HEK293 (cell line): ENCODE measurements around the gene AFF1.

Experiments
- CTCF ChIP-seq: fragments of 450-650 bp; formaldehyde crosslinking; IDR thresholded peaks from 2 replicates; pipeline ENCODE4 v1.5.1; 2016; ENCODE audit warnings: missing biosample characterization, missing genetic modification characterization
- FEZF1 ChIP-seq: fragments of 450-650 bp; formaldehyde crosslinking; IDR thresholded peaks from 2 replicates; pipeline ENCODE4 v1.5.1; 2016; ENCODE audit warnings: missing biosample characterization, missing genetic modification characterization
- MZF1 ChIP-seq: fragments of 450-650 bp; formaldehyde crosslinking; IDR thresholded peaks from 2 replicates; pipeline ENCODE4 v1.5.1; 2017; ENCODE audit warnings: missing biosample characterization, missing genetic modification characterization, borderline replicate concordance
- ZNF561 ChIP-seq: fragments of 450-650 bp; IDR thresholded peaks from 2 replicates; pipeline ENCODE4 v1.5.1; 2018; ENCODE audit warnings: missing biosample characterization, missing genetic modification characterization, borderline replicate concordance
- TF ChIP-seq, protein P1 (sequence below): fragments of 450-650 bp; formaldehyde crosslinking; IDR thresholded peaks from 2 replicates; pipeline ENCODE4 v1.5.1; 2017; ENCODE audit warnings: missing biosample characterization, missing genetic modification characterization
- TF ChIP-seq, protein P2 (sequence below): fragments of 450-650 bp; formaldehyde crosslinking; conservative IDR thresholded peaks from 2 replicates; pipeline ENCODE4 v1.5.1; 2016; ENCODE audit warnings: low read depth, missing biosample characterization, missing genetic modification characterization

GRCh38 chr4:87049508-87049907 is 114.7 kb downstream of the AFF1 start:
- TF ChIP-seq ZNF561 (tag by site-specific recombination), result no peak
- no peak for TF ChIP-seq FEZF1
- TF ChIP-seq CTCF (tag by site-specific recombination), result no peak
- TF ChIP-seq, protein P1, sequence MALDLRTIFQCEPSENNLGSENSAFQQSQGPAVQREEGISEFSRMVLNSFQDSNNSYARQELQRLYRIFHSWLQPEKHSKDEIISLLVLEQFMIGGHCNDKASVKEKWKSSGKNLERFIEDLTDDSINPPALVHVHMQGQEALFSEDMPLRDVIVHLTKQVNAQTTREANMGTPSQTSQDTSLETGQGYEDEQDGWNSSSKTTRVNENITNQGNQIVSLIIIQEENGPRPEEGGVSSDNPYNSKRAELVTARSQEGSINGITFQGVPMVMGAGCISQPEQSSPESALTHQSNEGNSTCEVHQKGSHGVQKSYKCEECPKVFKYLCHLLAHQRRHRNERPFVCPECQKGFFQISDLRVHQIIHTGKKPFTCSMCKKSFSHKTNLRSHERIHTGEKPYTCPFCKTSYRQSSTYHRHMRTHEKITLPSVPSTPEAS (tag by site-specific recombination), result no peak
- TF ChIP-seq, protein P2, sequence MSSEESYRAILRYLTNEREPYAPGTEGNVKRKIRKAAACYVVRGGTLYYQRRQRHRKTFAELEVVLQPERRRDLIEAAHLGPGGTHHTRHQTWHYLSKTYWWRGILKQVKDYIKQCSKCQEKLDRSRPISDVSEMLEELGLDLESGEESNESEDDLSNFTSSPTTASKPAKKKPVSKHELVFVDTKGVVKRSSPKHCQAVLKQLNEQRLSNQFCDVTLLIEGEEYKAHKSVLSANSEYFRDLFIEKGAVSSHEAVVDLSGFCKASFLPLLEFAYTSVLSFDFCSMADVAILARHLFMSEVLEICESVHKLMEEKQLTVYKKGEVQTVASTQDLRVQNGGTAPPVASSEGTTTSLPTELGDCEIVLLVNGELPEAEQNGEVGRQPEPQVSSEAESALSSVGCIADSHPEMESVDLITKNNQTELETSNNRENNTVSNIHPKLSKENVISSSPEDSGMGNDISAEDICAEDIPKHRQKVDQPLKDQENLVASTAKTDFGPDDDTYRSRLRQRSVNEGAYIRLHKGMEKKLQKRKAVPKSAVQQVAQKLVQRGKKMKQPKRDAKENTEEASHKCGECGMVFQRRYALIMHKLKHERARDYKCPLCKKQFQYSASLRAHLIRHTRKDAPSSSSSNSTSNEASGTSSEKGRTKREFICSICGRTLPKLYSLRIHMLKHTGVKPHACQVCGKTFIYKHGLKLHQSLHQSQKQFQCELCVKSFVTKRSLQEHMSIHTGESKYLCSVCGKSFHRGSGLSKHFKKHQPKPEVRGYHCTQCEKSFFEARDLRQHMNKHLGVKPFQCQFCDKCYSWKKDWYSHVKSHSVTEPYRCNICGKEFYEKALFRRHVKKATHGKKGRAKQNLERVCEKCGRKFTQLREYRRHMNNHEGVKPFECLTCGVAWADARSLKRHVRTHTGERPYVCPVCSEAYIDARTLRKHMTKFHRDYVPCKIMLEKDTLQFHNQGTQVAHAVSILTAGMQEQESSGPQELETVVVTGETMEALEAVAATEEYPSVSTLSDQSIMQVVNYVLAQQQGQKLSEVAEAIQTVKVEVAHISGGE, result no peak
- no peak for TF ChIP-seq MZF1
